ENCODE results near the gene BAZ1B.

The BAZ1B gene

DNA sequence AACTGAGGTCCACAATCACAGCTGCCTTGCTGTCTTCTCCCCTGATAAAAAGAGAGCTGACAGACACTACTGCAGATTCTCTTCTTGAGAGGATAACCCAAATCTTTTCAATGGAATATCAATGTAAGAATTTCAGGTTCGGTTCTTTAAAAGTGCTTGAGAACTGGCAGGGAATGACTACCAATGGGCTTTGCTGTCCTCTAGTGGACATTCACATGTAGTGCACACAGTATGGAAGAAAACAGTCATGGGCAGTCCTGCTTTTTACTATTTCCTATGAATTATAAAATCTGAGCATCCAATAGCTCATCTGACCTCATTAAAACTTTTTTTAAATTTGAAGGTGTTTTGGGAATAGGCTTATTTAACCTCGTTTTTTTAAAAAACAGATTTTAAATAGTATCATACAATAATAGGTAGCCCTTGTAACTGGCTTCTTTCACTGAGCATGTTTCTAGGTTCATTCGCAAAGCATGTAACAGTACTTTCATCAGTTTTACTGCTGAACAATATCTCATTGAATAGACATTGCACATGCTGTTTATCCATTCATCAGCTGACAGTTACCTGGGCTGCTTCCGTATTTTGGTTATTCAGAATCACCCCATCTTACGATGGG lies 70.2 kb downstream of the BAZ1B start:
- no peaks in the 10 kb centered on the region for H3K9me3 ChIP-seq (ENCODE audit: control insufficient read depth, low read length)
- WGBS, 2 experiments = 84 to 86% methylated on average over 4 of the region's 5 CpGs
- no peak overlapping the region for H3K4me3 ChIP-seq (ENCODE audit: insufficient read depth, low read depth, low read length)
- peaks cover 58% of the 10 kb centered on the region for H3K36me3 ChIP-seq (ENCODE audit: control insufficient read depth, insufficient read depth, low read length)
- H3K27me3 ChIP-seq (ENCODE audit: control insufficient read depth, insufficient read depth, low read length, poor library complexity, severe bottlenecking) = no peaks in the 10 kb centered on the region
- no peaks in the 10 kb centered on the region for H3K4me1 ChIP-seq (ENCODE audit: control insufficient read depth, insufficient read depth, low read length)
- H3K27ac ChIP-seq (ENCODE audit: insufficient read depth, low read depth, low read length, poor library complexity, severe bottlenecking) = no peak overlapping the region

GRCh38 chr7:73449422-73449821 lies 72.7 kb downstream of the BAZ1B start:
- Histone ChIP-seq H3K27me3 (ENCODE audit: control insufficient read depth, insufficient read depth, low read length, poor library complexity, severe bottlenecking) (no peaks in the 10 kb centered on the region), H3K36me3 (ENCODE audit: control insufficient read depth, insufficient read depth, low read length) (peaks cover 68% of the 10 kb centered on the region), H3K4me3 (ENCODE audit: insufficient read depth, low read depth, low read length) (no peak overlapping the region), H3K27ac (ENCODE audit: insufficient read depth, low read depth, low read length, poor library complexity, severe bottlenecking) (no peak overlapping the region), H3K9me3 (ENCODE audit: control insufficient read depth, low read length) (no peaks in the 10 kb centered on the region), H3K4me1 (ENCODE audit: control insufficient read depth, insufficient read depth, low read length) (no peaks in the 10 kb centered on the region)
- WGBS, 2 experiments = 95% methylated on average over 5 of the region's 5 CpGs

- no peaks in the 10 kb centered on the region for H3K9me3 ChIP-seq (ENCODE audit: control insufficient read depth, low read length)
- no peak overlapping the region for H3K4me3 ChIP-seq (ENCODE audit: insufficient read depth, low read depth, low read length)
- peaks cover 73% of the 10 kb centered on the region for H3K36me3 ChIP-seq (ENCODE audit: control insufficient read depth, insufficient read depth, low read length)
- WGBS, 2 experiments = 98% methylated on average over 4 of the region's 4 CpGs
- no peak overlapping the region for H3K27ac ChIP-seq (ENCODE audit: insufficient read depth, low read depth, low read length, poor library complexity, severe bottlenecking)
- H3K4me1 ChIP-seq (ENCODE audit: control insufficient read depth, insufficient read depth, low read length) = no peaks in the 10 kb centered on the region
- no peaks in the 10 kb centered on the region for H3K27me3 ChIP-seq (ENCODE audit: control insufficient read depth, insufficient read depth, low read length, poor library complexity, severe bottlenecking)
Observed at GRCh38 chr7:73448609-73449008, 73.5 kb downstream of the BAZ1B start.

- H3K36me3 ChIP-seq (ENCODE audit: control insufficient read depth, insufficient read depth, low read length) = peaks cover 75% of the 10 kb centered on the region
- no peak overlapping the region for H3K4me3 ChIP-seq (ENCODE audit: insufficient read depth, low read depth, low read length)
- H3K27me3 ChIP-seq (ENCODE audit: control insufficient read depth, insufficient read depth, low read length, poor library complexity, severe bottlenecking) = no peaks in the 10 kb centered on the region
- H3K27ac ChIP-seq (ENCODE audit: insufficient read depth, low read depth, low read length, poor library complexity, severe bottlenecking) = no peak overlapping the region
- WGBS, 2 experiments = 90 to 99% methylated on average over 5 of the region's 5 CpGs
- H3K9me3 ChIP-seq (ENCODE audit: control insufficient read depth, low read length) = no peaks in the 10 kb centered on the region
- no peaks in the 10 kb centered on the region for H3K4me1 ChIP-seq (ENCODE audit: control insufficient read depth, insufficient read depth, low read length)
Observed at GRCh38 chr7:73447121-73447733, 74.9 kb downstream of the BAZ1B start.

- H3K36me3 ChIP-seq (ENCODE audit: control insufficient read depth, insufficient read depth, low read length) = peaks cover 79% of the 10 kb centered on the region
- 94% methylated on average over 4 of the region's 4 CpGs for WGBS, 2 experiments
- no peaks in the 10 kb centered on the region for H3K4me1 ChIP-seq (ENCODE audit: control insufficient read depth, insufficient read depth, low read length)
- no peaks in the 10 kb centered on the region for H3K27me3 ChIP-seq (ENCODE audit: control insufficient read depth, insufficient read depth, low read length, poor library complexity, severe bottlenecking)
- H3K9me3 ChIP-seq (ENCODE audit: control insufficient read depth, low read length) = no peaks in the 10 kb centered on the region
- no peak overlapping the region for H3K4me3 ChIP-seq (ENCODE audit: insufficient read depth, low read depth, low read length)
- no peak overlapping the region for H3K27ac ChIP-seq (ENCODE audit: insufficient read depth, low read depth, low read length, poor library complexity, severe bottlenecking)
Observed at GRCh38 chr7:73446682-73447081, 75.4 kb downstream of the BAZ1B start.

GRCh38 chr7:73443548-73444255 lies 78.4 kb downstream of the BAZ1B start:
- 95 to 96% methylated on average over 12 of the region's 12 CpGs for WGBS, 2 experiments
- Histone ChIP-seq H3K27ac (ENCODE audit: insufficient read depth, low read depth, low read length, poor library complexity, severe bottlenecking) (no peak overlapping the region), H3K36me3 (ENCODE audit: control insufficient read depth, insufficient read depth, low read length) (peaks cover 64% of the 10 kb centered on the region), H3K4me3 (ENCODE audit: insufficient read depth, low read depth, low read length) (no peak overlapping the region), H3K27me3 (ENCODE audit: control insufficient read depth, insufficient read depth, low read length, poor library complexity, severe bottlenecking) (no peaks in the 10 kb centered on the region), H3K9me3 (ENCODE audit: control insufficient read depth, low read length) (no peaks in the 10 kb centered on the region), H3K4me1 (ENCODE audit: control insufficient read depth, insufficient read depth, low read length) (no peaks in the 10 kb centered on the region)

DNA sequence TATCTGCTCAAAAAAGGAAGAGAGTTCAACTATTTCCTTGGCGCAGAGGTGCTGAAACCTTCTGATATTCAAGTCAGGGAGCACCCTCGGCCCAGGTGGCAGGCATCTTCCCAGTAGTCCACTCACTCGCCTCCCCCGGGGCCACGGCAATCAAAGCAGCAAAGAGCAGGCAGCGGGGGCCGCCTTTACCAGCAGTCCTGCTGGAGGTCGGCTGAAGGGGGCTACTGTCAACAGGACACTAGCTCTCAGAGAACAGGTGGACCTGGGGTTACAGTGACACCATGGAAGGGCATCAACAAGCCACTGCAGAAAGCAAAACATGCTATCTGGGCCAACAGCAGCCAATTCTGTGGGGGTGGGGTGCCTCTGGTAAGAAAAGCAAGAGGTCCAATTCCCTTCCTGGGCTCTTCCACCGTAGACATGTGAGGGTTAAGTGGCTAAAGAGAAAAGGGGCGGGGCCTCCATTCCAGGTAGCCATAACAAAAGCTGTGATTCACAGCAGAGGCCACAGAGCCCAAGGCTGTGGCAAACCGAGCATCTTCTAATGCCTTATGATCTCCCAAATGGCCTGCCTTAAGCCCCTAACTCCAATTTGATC lies 79.1 kb downstream of the BAZ1B start:
- H3K4me1 ChIP-seq (ENCODE audit: control insufficient read depth, insufficient read depth, low read length) = peaks cover 5% of the 10 kb centered on the region
- H3K27me3 ChIP-seq (ENCODE audit: control insufficient read depth, insufficient read depth, low read length, poor library complexity, severe bottlenecking) = no peaks in the 10 kb centered on the region
- H3K4me3 ChIP-seq (ENCODE audit: insufficient read depth, low read depth, low read length) = no peak overlapping the region
- no peak overlapping the region for H3K27ac ChIP-seq (ENCODE audit: insufficient read depth, low read depth, low read length, poor library complexity, severe bottlenecking)
- H3K9me3 ChIP-seq (ENCODE audit: control insufficient read depth, low read length) = no peaks in the 10 kb centered on the region
- H3K36me3 ChIP-seq (ENCODE audit: control insufficient read depth, insufficient read depth, low read length) = peaks cover 58% of the 10 kb centered on the region
- WGBS, 2 experiments = 92 to 94% methylated on average over 11 of the region's 11 CpGs

DNA sequence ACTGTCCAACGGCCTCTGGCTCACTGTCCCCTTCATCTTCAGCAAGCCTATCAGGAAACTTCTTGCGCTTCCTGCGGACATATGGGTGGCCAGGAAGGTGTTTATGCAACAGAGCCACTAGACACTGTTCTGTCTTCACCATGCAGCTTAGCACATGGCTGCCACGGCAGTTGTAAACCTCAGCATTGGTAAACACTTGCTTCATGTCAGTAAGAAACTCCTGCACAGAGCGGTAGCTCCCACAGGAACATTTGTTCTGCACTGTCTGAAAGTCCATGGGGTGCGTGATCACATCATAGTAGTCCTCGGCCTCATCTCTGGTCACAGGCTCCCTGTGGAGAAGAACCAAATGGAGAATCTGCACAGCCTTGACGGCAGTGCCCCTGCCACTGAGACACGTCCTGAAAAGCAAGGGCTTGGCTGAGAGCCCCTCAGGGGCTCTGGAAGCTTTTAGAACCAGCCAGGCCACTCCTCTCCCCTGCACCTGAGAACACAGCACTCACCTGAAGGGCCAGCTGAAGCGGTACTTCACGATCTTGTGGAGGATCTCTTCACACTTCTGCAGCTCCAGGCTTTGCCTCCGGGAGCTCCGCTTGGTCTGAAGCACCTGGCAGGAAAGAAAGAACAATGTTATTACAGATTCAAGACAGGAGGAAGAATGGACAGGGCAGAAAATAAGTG lies 79.7 kb downstream of the BAZ1B start:
- H3K27ac ChIP-seq (ENCODE audit: insufficient read depth, low read depth, low read length, poor library complexity, severe bottlenecking) = no peak overlapping the region
- H3K4me1 ChIP-seq (ENCODE audit: control insufficient read depth, insufficient read depth, low read length) = peaks cover 6% of the 10 kb centered on the region
- H3K4me3 ChIP-seq (ENCODE audit: insufficient read depth, low read depth, low read length) = no peak overlapping the region
- no peaks in the 10 kb centered on the region for H3K27me3 ChIP-seq (ENCODE audit: control insufficient read depth, insufficient read depth, low read length, poor library complexity, severe bottlenecking)
- 93 to 96% methylated on average over 13 of the region's 13 CpGs for WGBS, 2 experiments
- H3K36me3 ChIP-seq (ENCODE audit: control insufficient read depth, insufficient read depth, low read length) = peaks cover 52% of the 10 kb centered on the region
- no peaks in the 10 kb centered on the region for H3K9me3 ChIP-seq (ENCODE audit: control insufficient read depth, low read length)

DNA sequence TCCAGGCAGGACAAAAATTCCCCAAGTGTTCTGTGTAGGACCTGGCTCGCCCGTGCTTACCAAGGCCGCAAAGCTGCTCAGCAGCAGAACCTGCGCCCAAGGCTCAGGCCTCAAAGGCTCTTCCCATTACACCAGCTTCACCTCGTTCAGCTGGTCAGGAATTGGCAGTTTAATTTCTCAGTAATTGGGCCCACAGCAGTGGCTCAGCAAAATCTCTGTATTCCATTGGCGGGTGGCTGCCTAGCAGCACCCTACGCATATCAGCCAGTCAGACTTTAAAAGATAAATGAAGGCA lies 82.7 kb downstream of the BAZ1B start:
- Histone ChIP-seq H3K27ac (ENCODE audit: insufficient read depth, low read depth, low read length, poor library complexity, severe bottlenecking) (no peak overlapping the region), H3K4me3 (ENCODE audit: insufficient read depth, low read depth, low read length) (no peak overlapping the region), H3K36me3 (ENCODE audit: control insufficient read depth, insufficient read depth, low read length) (peaks cover 30% of the 10 kb centered on the region), H3K27me3 (ENCODE audit: control insufficient read depth, insufficient read depth, low read length, poor library complexity, severe bottlenecking) (peaks cover 7% of the 10 kb centered on the region), H3K4me1 (ENCODE audit: control insufficient read depth, insufficient read depth, low read length) (peaks cover 16% of the 10 kb centered on the region), H3K9me3 (ENCODE audit: control insufficient read depth, low read length) (no peaks in the 10 kb centered on the region)
- WGBS, 2 experiments = 96 to 97% methylated on average over 7 of the region's 7 CpGs

Data from ectodermal cell (in vitro differentiated cells).